ELR (cell line): ENCODE results near the gene ERCC5.

Experiments
- DNase-seq: peaks from one replicate; pipeline ENCODE4 v3.0.0-alpha.2; 2015; ENCODE audit warnings: low read depth

ERCC5 gene

DNA sequence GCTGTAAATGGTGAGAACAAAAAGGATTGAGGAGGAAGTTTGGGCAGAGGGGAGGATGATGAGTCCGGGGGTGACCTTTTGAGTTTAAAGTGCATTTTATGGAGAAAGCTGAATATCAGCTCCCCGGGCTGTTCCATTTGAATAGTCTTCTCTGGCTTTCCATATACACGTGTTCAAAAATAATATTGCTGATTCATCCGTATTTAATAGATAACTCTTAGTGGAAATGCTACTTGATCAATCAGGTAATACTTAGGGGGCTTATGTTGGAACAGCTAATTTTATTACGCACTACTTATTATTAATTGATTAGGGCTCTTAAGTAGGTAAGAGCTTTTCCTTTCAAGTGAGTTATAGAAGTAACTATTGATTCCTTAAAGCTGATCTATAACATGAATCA is 76.4 kb downstream of the ERCC5 start:
- no peak for DNase-seq
